NT2/D1 (cell line): ENCODE results near the gene IL31RA.

Source experiments
- SUZ12 ChIP-seq: IDR thresholded peaks from 2 replicates; pipeline ENCODE4 v1.6.1; 2011; ENCODE audit not compliant: insufficient read length, insufficient read depth; ENCODE audit errors: extremely low read depth
- YY1 ChIP-seq: IDR thresholded peaks from 2 replicates; pipeline ENCODE4 v1.6.1; 2011; ENCODE audit not compliant: insufficient read length, insufficient read depth

GRCh38 chr5:55915783-55916182 is 64.6 kb downstream of the IL31RA start:
- TF ChIP-seq YY1 (no peak), SUZ12 (no peak)
